ENCODE data around the gene DYRK3. TPM values are rescaled to one million over a fixed set of nuclear protein-coding genes. Genes with fewer than 3 reads are reported as not detected.
A peak's percentile ranks its signal among the peaks of the same experiment; 100 is the strongest.

The DYRK3 gene
- total and polyA plus RNA-seq, 9 of the 15 experiments (the other 6 are each of a cell fraction or from before 2014, with no cell fraction given), result 4.5 to 33.7 (median 25.7) TPM

GRCh38 chr1:206612129-206612876 lies 23.0 kb upstream of the DYRK3 start, which contains the start of gene EIF2D (continued):
- TF ChIP-seq, protein P1, sequence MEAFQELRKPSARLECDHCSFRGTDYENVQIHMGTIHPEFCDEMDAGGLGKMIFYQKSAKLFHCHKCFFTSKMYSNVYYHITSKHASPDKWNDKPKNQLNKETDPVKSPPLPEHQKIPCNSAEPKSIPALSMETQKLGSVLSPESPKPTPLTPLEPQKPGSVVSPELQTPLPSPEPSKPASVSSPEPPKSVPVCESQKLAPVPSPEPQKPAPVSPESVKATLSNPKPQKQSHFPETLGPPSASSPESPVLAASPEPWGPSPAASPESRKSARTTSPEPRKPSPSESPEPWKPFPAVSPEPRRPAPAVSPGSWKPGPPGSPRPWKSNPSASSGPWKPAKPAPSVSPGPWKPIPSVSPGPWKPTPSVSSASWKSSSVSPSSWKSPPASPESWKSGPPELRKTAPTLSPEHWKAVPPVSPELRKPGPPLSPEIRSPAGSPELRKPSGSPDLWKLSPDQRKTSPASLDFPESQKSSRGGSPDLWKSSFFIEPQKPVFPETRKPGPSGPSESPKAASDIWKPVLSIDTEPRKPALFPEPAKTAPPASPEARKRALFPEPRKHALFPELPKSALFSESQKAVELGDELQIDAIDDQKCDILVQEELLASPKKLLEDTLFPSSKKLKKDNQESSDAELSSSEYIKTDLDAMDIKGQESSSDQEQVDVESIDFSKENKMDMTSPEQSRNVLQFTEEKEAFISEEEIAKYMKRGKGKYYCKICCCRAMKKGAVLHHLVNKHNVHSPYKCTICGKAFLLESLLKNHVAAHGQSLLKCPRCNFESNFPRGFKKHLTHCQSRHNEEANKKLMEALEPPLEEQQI (IDR thresholded peaks at IDR 0.05), result peak; percentile 95
- no peak for TF ChIP-seq ZNF311 (CRISPR knock-in tag; IDR thresholded peaks at IDR 0.05)
- TF ChIP-seq ZBTB7A (IDR thresholded peaks at IDR 0.05; ENCODE audit: borderline replicate concordance, control insufficient read depth, low read depth, low read length), result peak; percentile 91; the same call in 1 of the 2 replicates
- peak; percentile 11 for TF ChIP-seq ASH1L (IDR thresholded peaks at IDR 0.05; ENCODE audit: borderline replicate concordance, low read depth, partially characterized antibody)
- TF ChIP-seq BACH1 (tag; IDR thresholded peaks at IDR 0.05), result no peak
- peak; percentile 98 for TF ChIP-seq PCBP1 (IDR thresholded peaks at IDR 0.05; ENCODE audit: low read depth, low read length, poor library complexity, severe bottlenecking)
- peak; percentile 82 to 94 for TF ChIP-seq MNT (conservative IDR thresholded peaks at IDR 0.05)
- TF ChIP-seq ADNP (tag; IDR thresholded peaks at IDR 0.05), result peak; percentile 80
- peak; percentile 92 for TF ChIP-seq TOE1 (IDR thresholded peaks at IDR 0.05; ENCODE audit: borderline replicate concordance)
- peak; percentile 91 for TF ChIP-seq TOE1 (CRISPR knock-in tag; IDR thresholded peaks at IDR 0.05; ENCODE audit: borderline replicate concordance, low read depth)
- TF ChIP-seq MXI1 (IDR thresholded peaks at IDR 0.05; ENCODE audit: low read depth, low read length), result peak; percentile 79; the same call in 1 of the 2 replicates
- TF ChIP-seq, protein P2, sequence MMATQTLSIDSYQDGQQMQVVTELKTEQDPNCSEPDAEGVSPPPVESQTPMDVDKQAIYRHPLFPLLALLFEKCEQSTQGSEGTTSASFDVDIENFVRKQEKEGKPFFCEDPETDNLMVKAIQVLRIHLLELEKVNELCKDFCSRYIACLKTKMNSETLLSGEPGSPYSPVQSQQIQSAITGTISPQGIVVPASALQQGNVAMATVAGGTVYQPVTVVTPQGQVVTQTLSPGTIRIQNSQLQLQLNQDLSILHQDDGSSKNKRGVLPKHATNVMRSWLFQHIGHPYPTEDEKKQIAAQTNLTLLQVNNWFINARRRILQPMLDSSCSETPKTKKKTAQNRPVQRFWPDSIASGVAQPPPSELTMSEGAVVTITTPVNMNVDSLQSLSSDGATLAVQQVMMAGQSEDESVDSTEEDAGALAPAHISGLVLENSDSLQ (IDR thresholded peaks at IDR 0.05), result 0 out of 2 replicates have a peak, but pooled peaks have one; percentile 6
- peak; percentile 97 for TF ChIP-seq POLR2AphosphoS5 (IDR thresholded peaks at IDR 0.05; ENCODE audit: control insufficient read depth, insufficient read depth, low read depth, low read length)
- peak; percentile 86 for TF ChIP-seq GTF2A2 (tag; IDR thresholded peaks at IDR 0.05)
- peak; percentile 97 for TF ChIP-seq TGIF2 (CRISPR knock-in tag; IDR thresholded peaks at IDR 0.05)
- TF ChIP-seq ETS2 (tag; IDR thresholded peaks at IDR 0.05; ENCODE audit: borderline replicate concordance, poor library complexity, severe bottlenecking), result no peak
- no peak for TF ChIP-seq PPARD (CRISPR knock-in tag; IDR thresholded peaks at IDR 0.05)
- TF ChIP-seq, protein P3, sequence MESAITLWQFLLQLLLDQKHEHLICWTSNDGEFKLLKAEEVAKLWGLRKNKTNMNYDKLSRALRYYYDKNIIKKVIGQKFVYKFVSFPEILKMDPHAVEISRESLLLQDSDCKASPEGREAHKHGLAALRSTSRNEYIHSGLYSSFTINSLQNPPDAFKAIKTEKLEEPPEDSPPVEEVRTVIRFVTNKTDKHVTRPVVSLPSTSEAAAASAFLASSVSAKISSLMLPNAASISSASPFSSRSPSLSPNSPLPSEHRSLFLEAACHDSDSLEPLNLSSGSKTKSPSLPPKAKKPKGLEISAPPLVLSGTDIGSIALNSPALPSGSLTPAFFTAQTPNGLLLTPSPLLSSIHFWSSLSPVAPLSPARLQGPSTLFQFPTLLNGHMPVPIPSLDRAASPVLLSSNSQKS (CRISPR knock-in tag; IDR thresholded peaks at IDR 0.05), result 0 out of 2 replicates have a peak, but pooled peaks have one; percentile 4
- TF ChIP-seq WHSC1 (IDR thresholded peaks at IDR 0.05; ENCODE audit: low read length), result no peak
- TF ChIP-seq CBX5 (IDR thresholded peaks at IDR 0.05; ENCODE audit: borderline replicate concordance, low read depth), result peak; percentile 75; the same call in 1 of the 2 replicates
